Thoracic aorta (tissue), 2 donors: ENCODE measurements around the gene SLC35A1. TPM values are rescaled to one million over a fixed set of nuclear protein-coding genes. Genes with fewer than 3 reads are reported as not detected.

Experiments used
- ATAC-seq: fragments of 150-250 bp; one replicate; pipeline ENCODE4 v1.8.0; 2017; ENCODE audit warnings: low read depth; ENCODE audit not compliant: insufficient number of reproducible peaks, low FRiP score
- DNase-seq: peaks from one replicate; pipeline ENCODE4 v3.0.0-alpha.2; 2020; ENCODE audit warnings: low spot score
- H3K27ac ChIP-seq, 2 donors: fragments of 200-600 bp; sonication (generic); 1 replicate in 1 of 2; 2 replicates in 1 of 2; pipeline ENCODE4 v1.5.1; 2016; ENCODE audit warnings: mild to moderate bottlenecking in 2 of 2, moderate library complexity in 2 of 2
- H3K27me3 ChIP-seq: fragments of 200-600 bp; sonication (generic); replicated peaks from 2 replicates; pipeline ENCODE4 v1.6.0; 2016; ENCODE audit warnings: mild to moderate bottlenecking; ENCODE audit not compliant: insufficient read depth
- H3K36me3 ChIP-seq: fragments of 200-600 bp; sonication (generic); one replicate; pipeline ENCODE4 v1.5.1; 2016
- H3K4me1 ChIP-seq, 2 donors: fragments of 200-600 bp; sonication (generic); 1 replicate in 1 of 2; 2 replicates in 1 of 2; pipeline versions ENCODE4 v1.5.1 to v1.6.0; 2016; ENCODE audit warnings: low read depth in 2 of 2, mild to moderate bottlenecking in 1 of 2; ENCODE audit not compliant: control insufficient read depth in 1 of 2
- H3K4me3 ChIP-seq: fragments of 200-600 bp; sonication (generic); 2 replicates; pipeline ENCODE4 v1.5.1; 2016; ENCODE audit warnings: mild to moderate bottlenecking
- H3K9me3 ChIP-seq: fragments of 200-600 bp; sonication (generic); 2 replicates; pipeline ENCODE4 v1.5.1; 2016
- total RNA-seq, 2 donors: library from RNA; depleted of rRNA; stranded (reverse); fragments of >200 nt; gene quantifications; one replicate each; pipeline versions ENCODE4 v1.1.0 to v1.2.3, GENCODE V29; 2016
- TF ChIP-seq, protein P1 (sequence below): fragments of 200-600 bp; sonication (generic); IDR thresholded peaks from one replicate; pipeline ENCODE4 v1.5.1; 2019; ENCODE audit warnings: antibody characterized with exemption

SLC35A1 gene
- total RNA-seq, 2 donors from 2014 or later, result 14.5 to 24.0 TPM

DNA sequence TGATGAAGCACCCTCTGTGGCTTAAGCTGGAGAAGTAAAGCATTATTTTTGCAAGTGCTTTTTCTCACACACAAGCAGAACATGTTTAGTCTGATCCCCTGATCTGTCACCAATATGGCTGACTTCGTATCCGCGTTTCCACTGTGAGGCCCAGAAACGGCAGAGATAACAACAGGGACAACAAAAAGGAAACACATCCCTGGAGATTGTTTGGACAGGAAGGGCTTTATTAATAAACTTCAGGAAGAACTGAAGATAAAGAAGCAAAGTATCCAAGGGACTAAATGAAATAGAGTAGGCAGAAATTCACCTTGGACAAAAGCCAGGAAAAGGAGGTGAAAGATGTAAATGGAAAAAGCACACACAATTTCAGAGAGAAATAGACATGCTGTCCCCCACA, 67.8 kb downstream of the SLC35A1 start:
- Histone ChIP-seq H3K9me3 (no peaks in the 10 kb centered on the region), H3K27me3 (no peaks in the 10 kb centered on the region), H3K36me3 (no peaks in the 10 kb centered on the region), H3K4me3 (no peak overlapping the region), H3K4me1 (peaks cover 0 to 4% of the 10 kb centered on the region in 2 donors), H3K27ac (no peak overlapping the region)
- ATAC-seq (no peak), DNase-seq (no peak)
- TF ChIP-seq, protein P1, sequence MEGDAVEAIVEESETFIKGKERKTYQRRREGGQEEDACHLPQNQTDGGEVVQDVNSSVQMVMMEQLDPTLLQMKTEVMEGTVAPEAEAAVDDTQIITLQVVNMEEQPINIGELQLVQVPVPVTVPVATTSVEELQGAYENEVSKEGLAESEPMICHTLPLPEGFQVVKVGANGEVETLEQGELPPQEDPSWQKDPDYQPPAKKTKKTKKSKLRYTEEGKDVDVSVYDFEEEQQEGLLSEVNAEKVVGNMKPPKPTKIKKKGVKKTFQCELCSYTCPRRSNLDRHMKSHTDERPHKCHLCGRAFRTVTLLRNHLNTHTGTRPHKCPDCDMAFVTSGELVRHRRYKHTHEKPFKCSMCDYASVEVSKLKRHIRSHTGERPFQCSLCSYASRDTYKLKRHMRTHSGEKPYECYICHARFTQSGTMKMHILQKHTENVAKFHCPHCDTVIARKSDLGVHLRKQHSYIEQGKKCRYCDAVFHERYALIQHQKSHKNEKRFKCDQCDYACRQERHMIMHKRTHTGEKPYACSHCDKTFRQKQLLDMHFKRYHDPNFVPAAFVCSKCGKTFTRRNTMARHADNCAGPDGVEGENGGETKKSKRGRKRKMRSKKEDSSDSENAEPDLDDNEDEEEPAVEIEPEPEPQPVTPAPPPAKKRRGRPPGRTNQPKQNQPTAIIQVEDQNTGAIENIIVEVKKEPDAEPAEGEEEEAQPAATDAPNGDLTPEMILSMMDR, result no peak

DNA sequence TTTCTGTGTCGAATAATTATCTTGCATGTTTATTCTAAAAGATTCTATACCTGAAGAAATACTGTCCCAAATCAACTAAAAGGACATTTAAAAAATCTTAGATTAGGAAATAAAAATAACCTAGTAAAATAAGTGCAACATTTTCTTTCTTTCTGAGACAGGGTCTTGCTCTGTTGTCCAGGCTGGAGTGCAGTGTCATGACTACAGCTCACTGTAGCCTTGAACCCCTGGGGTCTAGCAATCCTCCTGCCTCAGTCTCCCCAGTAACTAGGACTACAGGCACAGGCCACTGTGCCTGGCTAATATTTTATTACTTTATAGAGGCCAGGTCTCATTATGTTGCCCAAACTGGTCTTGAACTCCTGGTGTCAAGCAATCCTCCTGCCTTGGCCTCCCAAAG, 68.3 kb downstream of the SLC35A1 start:
- no peaks in the 10 kb centered on the region for H3K9me3 ChIP-seq
- TF ChIP-seq, protein P1, result no peak
- no peak for DNase-seq
- no peak for ATAC-seq
- peaks cover 0 to 4% of the 10 kb centered on the region in 2 donors for H3K4me1 ChIP-seq
- no peak overlapping the region for H3K4me3 ChIP-seq
- H3K27ac ChIP-seq, result no peak overlapping the region
- H3K27me3 ChIP-seq, result no peaks in the 10 kb centered on the region
- no peaks in the 10 kb centered on the region for H3K36me3 ChIP-seq

DNA sequence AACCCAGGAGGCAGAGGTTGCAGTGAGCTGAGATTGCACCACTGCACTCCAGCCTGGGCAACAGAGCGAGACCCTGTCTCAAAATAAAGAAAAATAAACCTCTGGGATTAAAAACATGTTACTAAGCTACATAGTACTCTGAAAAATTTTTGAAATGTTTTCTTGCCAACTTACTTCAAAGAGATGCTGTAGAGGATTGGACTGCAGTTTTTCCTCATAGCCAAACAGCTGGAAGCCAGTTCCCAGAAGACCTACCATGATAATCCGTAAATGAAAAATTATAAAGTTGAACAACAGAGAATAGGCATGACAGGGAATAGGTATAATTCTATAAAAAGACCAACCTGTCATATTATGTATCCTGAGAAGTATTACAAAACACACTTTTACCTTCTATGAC, 69.0 kb downstream of the SLC35A1 start:
- DNase-seq (no peak), ATAC-seq (no peak)
- Histone ChIP-seq H3K27me3 (no peaks in the 10 kb centered on the region), H3K36me3 (no peaks in the 10 kb centered on the region), H3K4me1 (peaks cover 0 to 4% of the 10 kb centered on the region in 2 donors), H3K27ac (no peak overlapping the region), H3K9me3 (no peaks in the 10 kb centered on the region), H3K4me3 (no peak overlapping the region)
- TF ChIP-seq, protein P1, result no peak

DNA sequence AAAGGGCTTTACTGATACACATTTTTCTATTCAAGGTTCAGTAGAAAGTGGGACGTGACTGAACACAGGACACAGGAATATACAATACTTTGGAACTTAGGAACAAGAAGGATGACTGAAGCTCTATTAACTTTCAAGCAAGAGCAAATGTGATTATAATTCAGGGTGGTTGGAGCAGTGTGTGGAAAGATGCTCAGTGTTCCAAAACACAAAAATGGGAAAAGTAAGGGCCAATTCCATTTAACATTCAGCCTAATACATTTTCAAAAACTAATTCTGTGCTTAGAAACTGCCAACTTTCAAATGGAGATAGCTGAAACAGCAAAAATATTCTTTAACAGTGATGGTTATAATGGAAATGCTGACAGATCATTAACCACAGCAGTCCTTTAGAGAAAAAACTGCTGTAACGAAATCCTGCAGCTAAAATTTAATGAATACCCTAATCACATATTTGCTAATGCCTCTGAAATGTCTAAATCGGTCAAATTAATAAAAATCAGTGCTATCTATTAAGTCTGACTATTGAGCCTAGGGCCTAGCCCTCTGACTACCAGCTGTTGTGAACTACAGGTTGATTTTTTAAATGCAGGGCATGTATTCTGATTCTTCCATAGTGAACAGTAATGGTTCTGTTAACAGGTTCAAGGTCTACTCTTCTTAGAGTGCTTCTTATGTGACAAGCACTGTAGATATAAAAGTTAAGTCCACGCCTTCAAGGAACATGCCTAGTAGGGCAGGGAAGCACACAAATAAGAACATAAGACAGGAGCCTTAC, 71.1 kb downstream of the SLC35A1 start:
- Histone ChIP-seq H3K4me3 (no peak overlapping the region), H3K36me3 (peaks cover 3% of the 10 kb centered on the region), H3K27ac (no peak overlapping the region), H3K9me3 (no peaks in the 10 kb centered on the region), H3K27me3 (no peaks in the 10 kb centered on the region), H3K4me1 (peaks cover 0 to 4% of the 10 kb centered on the region in 2 donors)
- TF ChIP-seq, protein P1, result no peak
- no peak for ATAC-seq
- DNase-seq, result no peak

DNA sequence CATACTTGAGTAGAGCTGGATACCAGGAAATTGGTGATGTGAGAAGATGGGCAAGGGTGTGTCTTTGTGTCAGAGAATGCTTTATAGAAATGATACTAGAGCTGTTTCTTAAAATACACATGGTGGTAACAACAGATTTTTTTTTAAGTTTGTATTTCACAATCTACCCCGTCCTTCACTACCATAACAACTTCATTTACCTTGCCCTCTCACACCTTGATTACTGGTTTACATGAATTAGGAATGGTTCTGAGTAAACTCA, 71.6 kb downstream of the SLC35A1 start:
- TF ChIP-seq, protein P1, result no peak
- no peaks in the 10 kb centered on the region for H3K9me3 ChIP-seq
- H3K4me1 ChIP-seq, result peaks cover 0 to 4% of the 10 kb centered on the region in 2 donors
- ATAC-seq, result no peak
- H3K36me3 ChIP-seq, result peaks cover 3% of the 10 kb centered on the region
- no peak overlapping the region for H3K4me3 ChIP-seq
- H3K27me3 ChIP-seq, result no peaks in the 10 kb centered on the region
- no peak overlapping the region for H3K27ac ChIP-seq
- no peak for DNase-seq
